Panc1 (cell line): Measurements from ENCODE around the gene FBXL12. TPM values are rescaled to one million over a fixed set of nuclear protein-coding genes. Genes with fewer than 3 reads are reported as not detected.

Experiments used
- ATAC-seq: fragments of 200-7000 bp; cut with Tn5 transposase; 2 replicates; pipeline ENCODE4 v1.9.1; 2020; ENCODE audit warnings: mild to moderate bottlenecking, moderate library complexity
- BruUV-seq: library from RNA; stranded (reverse); fragments of 400-500 nt; replicated peaks from 2 replicates; lab custom pipeline; 2021; lab: Mats Ljungman, UMichigan
- CTCF ChIA-PET: fragments of 300-600 bp; sonication (Branson Sonifier 250); formaldehyde crosslinking; loops from one replicate; lab custom pipeline; 2022; ENCODE audit warnings: antibody characterized with exemption; lab: Charles Lee
- POLR2A ChIA-PET: fragments of 300-600 bp; sonication (Branson Sonifier 250); formaldehyde crosslinking; loops from one replicate; lab custom pipeline; 2022; ENCODE audit warnings: antibody characterized with exemption; lab: Charles Lee
- DNase-seq: peaks from one replicate; pipeline ENCODE4 v3.0.0-alpha.2; 2010; ENCODE audit warnings: low read depth, low spot score
- H3K27ac ChIP-seq: 2 replicates; pipeline ENCODE4 v1.5.1; 2011; ENCODE audit warnings: mild to moderate bottlenecking, low read length, inconsistent platforms
- H3K27me3 ChIP-seq: fragments of 200-500 bp; sonication (Bioruptor generic); 2 replicates; pipeline ENCODE4 v1.6.0; 2014; ENCODE audit warnings: low read length, inconsistent platforms; ENCODE audit not compliant: control insufficient read depth, insufficient read depth
- H3K36me3 ChIP-seq: fragments of 200-500 bp; sonication (Bioruptor generic); 2 replicates; pipeline ENCODE4 v1.5.1; 2014; ENCODE audit warnings: inconsistent platforms, mild to moderate bottlenecking, low read length, moderate library complexity; ENCODE audit not compliant: control insufficient read depth, insufficient read depth
- H3K4me1 ChIP-seq: 2 replicates; pipeline ENCODE4 v1.5.1; 2011; ENCODE audit warnings: inconsistent platforms, mild to moderate bottlenecking, low read length, moderate library complexity; ENCODE audit not compliant: control insufficient read depth, insufficient read depth
- H3K4me3 ChIP-seq, 2 experiments: 2 replicates each; pipeline ENCODE4 v1.5.1; 2011 to 2012; ENCODE audit warnings: low read depth in 2 of 2, low read length in 2 of 2, mild to moderate bottlenecking in 2 of 2, inconsistent platforms in 1 of 2, moderate library complexity in 1 of 2
- H3K9me3 ChIP-seq: fragments of 200-500 bp; sonication (Bioruptor generic); 2 replicates; pipeline ENCODE4 v1.5.1; 2014; ENCODE audit warnings: low read depth, mild to moderate bottlenecking, inconsistent platforms, low read length, moderate library complexity; ENCODE audit not compliant: control insufficient read depth, insufficient read depth
- CTCF ChIP-seq: fragments of 450-650 bp; IDR thresholded peaks from 2 replicates; pipeline ENCODE4 v1.5.1; 2017; ENCODE audit warnings: mild to moderate bottlenecking
- POLR2AphosphoS5 ChIP-seq: IDR thresholded peaks from 2 replicates; pipeline ENCODE4 v1.6.1; 2012; ENCODE audit warnings: mild to moderate bottlenecking, low read depth, low read length, moderate library complexity
- REST ChIP-seq, 2 experiments: IDR thresholded peaks; 2 replicates each; pipeline ENCODE4 v1.6.1; 2011 to 2012; ENCODE audit warnings: low read depth in 2 of 2, control low read depth in 1 of 2, low read length in 1 of 2, mild to moderate bottlenecking in 1 of 2, moderate library complexity in 1 of 2; ENCODE audit not compliant: insufficient read depth in 1 of 2
- SIN3A ChIP-seq: IDR thresholded peaks from 2 replicates; pipeline ENCODE4 v1.6.1; 2012; ENCODE audit warnings: low read depth, mild to moderate bottlenecking, low read length, moderate library complexity, borderline replicate concordance; ENCODE audit not compliant: insufficient read depth
- TCF7L2 ChIP-seq: IDR thresholded peaks from 2 replicates; pipeline ENCODE4 v1.6.1; 2011; ENCODE audit warnings: mild to moderate bottlenecking, low read depth, low read length, inconsistent platforms
- in situ Hi-C: cut with HindIII; loops from 2 replicates; pipeline ENCODE4 v1.10.0; 2016; ENCODE audit warnings: low sequenced_read_pairs, low pct_unique_long_range_greater_than_20kb
- intact Hi-C: fragments of 100-400 bp; cut with micrococcal nuclease; formaldehyde crosslinking; loops from one replicate; pipeline ENCODE4 v1.10.0; 2022; ENCODE audit not compliant: unreplicated experiment
- total RNA-seq: library from RNA; stranded (reverse); gene quantifications from one replicate; pipeline ENCODE4 v1.2.1, GENCODE V29; 2021; ENCODE audit not compliant: unreplicated experiment

Gene FBXL12
- total RNA-seq, 1 experiment from 2014 or later: 29.2 TPM

DNA sequence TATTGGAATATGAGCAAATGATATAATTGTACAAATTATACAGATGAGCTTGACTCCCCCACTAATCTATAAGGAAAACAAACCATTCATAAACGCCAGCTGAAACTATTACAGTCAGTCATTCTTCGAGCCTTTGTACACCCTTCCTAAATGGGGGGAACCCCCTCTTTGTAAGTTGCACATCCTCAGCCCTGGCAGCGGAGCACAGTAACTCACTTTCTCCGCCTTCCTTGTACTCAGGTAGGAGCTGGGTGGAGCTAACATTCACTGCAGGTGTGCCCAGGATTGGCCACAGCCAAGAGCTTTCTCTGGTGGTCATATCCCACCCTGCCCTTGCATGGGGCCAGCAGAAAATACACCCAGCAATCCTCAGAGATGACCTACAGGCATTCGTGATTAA, 44.9 kb upstream of the FBXL12 start:
- TF ChIP-seq SIN3A: no peak
- no peak for TF ChIP-seq REST (IDR thresholded peaks at IDR 0.05; ENCODE audit: insufficient read depth in 1 of 2, low read depth in 2 of 2, low read length in 1 of 2)
- TF ChIP-seq TCF7L2: no peak
- no peak for TF ChIP-seq POLR2AphosphoS5
- no peak for TF ChIP-seq CTCF
- in situ Hi-C loops (no loop called here), intact Hi-C loops (no loop called here)
- CTCF ChIA-PET: interaction anchor here (0.5 kb wide), 1 partner anchor 163 kb away, joined by 8 read pairs; no protein-coding TSS in a partner anchor
- Histone ChIP-seq H3K27ac (no peak overlapping the region), H3K4me3 (no peak overlapping the region), H3K27me3 (no peaks in the 10 kb centered on the region), H3K9me3 (no peaks in the 10 kb centered on the region), H3K36me3 (no peaks in the 10 kb centered on the region), H3K4me1 (no peaks in the 10 kb centered on the region)
- BruUV-seq: no TSS peak
- POLR2A ChIA-PET: no interaction called here
- no peak for ATAC-seq
- DNase-seq: no peak

- ChIA-PET CTCF (no interaction called here), POLR2A (no interaction called here)
- Histone ChIP-seq H3K9me3 (no peaks in the 10 kb centered on the region), H3K4me3 (no peak overlapping the region), H3K27me3 (no peaks in the 10 kb centered on the region), H3K27ac (no peak overlapping the region), H3K36me3 (no peaks in the 10 kb centered on the region), H3K4me1 (no peaks in the 10 kb centered on the region)
- in situ Hi-C loops (no loop called here), intact Hi-C loops (no loop called here)
- BruUV-seq: no TSS peak
- no peak for ATAC-seq
- TF ChIP-seq REST (IDR thresholded peaks at IDR 0.05; ENCODE audit: insufficient read depth in 1 of 2, low read depth in 2 of 2, low read length in 1 of 2): no peak
- no peak for TF ChIP-seq CTCF
- TF ChIP-seq POLR2AphosphoS5: no peak
- TF ChIP-seq TCF7L2: no peak
- TF ChIP-seq SIN3A: no peak
- no peak for DNase-seq
Measured at GRCh38 chr19:9862938-9863337, 44.1 kb upstream of the FBXL12 start.
